GM23338 (cell line): ENCODE data around the gene PARD3. TPM values are rescaled to one million over a fixed set of nuclear protein-coding genes. Genes with fewer than 3 reads are reported as not detected.

Source experiments
- ATAC-seq: fragments of 200-7000 bp; cut with Tn5 transposase; 3 replicates; pipeline ENCODE4 v1.9.1; 2020
- DNase-seq: peaks from one replicate; pipeline ENCODE4 v3.0.0-alpha.2; 2015; ENCODE audit warnings: low spot score
- H2AFZ ChIP-seq: fragments of 200-600 bp; sonication (generic); 2 replicates; pipeline ENCODE4 v1.8.0; 2016; ENCODE audit warnings: antibody characterized with exemption, mild to moderate bottlenecking, moderate library complexity
- H3F3A ChIP-seq: fragments of 200-600 bp; sonication (generic); replicated peaks from 2 replicates; pipeline ENCODE4 v1.8.0; 2017; ENCODE audit warnings: antibody characterized with exemption, mixed run types, low read depth
- H3K27ac ChIP-seq: fragments of 200-600 bp; sonication (generic); 2 replicates; pipeline ENCODE4 v1.6.1; 2016; ENCODE audit warnings: low read depth
- H3K27me3 ChIP-seq: fragments of 200-600 bp; sonication (generic); 2 replicates; pipeline ENCODE4 v1.8.0; 2016; ENCODE audit warnings: mild to moderate bottlenecking, mixed run types, moderate library complexity; ENCODE audit not compliant: insufficient read depth
- H3K36me3 ChIP-seq: fragments of 200-600 bp; sonication (generic); 2 replicates; pipeline ENCODE4 v1.8.0; 2016; ENCODE audit warnings: mild to moderate bottlenecking; ENCODE audit not compliant: insufficient read depth
- H3K4me1 ChIP-seq: fragments of 200-600 bp; sonication (generic); 2 replicates; pipeline ENCODE4 v1.8.0; 2016; ENCODE audit warnings: mild to moderate bottlenecking, moderate library complexity; ENCODE audit not compliant: insufficient read depth
- H3K4me2 ChIP-seq: fragments of 200-600 bp; sonication (generic); 2 replicates; pipeline ENCODE4 v1.7.1; 2017; ENCODE audit warnings: mixed run types
- H3K4me3 ChIP-seq: fragments of 200-600 bp; sonication (generic); 2 replicates; pipeline ENCODE4 v1.6.1; 2016; ENCODE audit warnings: mixed run types
- H3K79me2 ChIP-seq: fragments of 200-600 bp; sonication (generic); replicated peaks from 2 replicates; pipeline ENCODE4 v1.8.0; 2017; ENCODE audit warnings: mild to moderate bottlenecking; ENCODE audit not compliant: insufficient read depth
- H3K9me2 ChIP-seq: fragments of 200-600 bp; sonication (generic); 2 replicates; pipeline ENCODE4 v1.8.0; 2017; ENCODE audit not compliant: insufficient read depth
- H4K20me1 ChIP-seq: fragments of 200-600 bp; sonication (generic); replicated peaks from 2 replicates; pipeline ENCODE4 v1.8.0; 2017; ENCODE audit warnings: mild to moderate bottlenecking; ENCODE audit not compliant: insufficient read depth
- H3K27ac Mint-ChIP-seq: 2 replicates; pipeline ENCODE4 v1.8.0; 2020; ENCODE audit warnings: inconsistent platforms, mild to moderate bottlenecking, moderate library complexity, mixed read lengths
- H3K27me3 Mint-ChIP-seq: 3 replicates; pipeline ENCODE4 v1.8.0; 2022; ENCODE audit warnings: low read depth, mild to moderate bottlenecking, moderate library complexity, mixed read lengths, inconsistent platforms; ENCODE audit not compliant: insufficient read depth, poor library complexity
- H3K36me3 Mint-ChIP-seq: 3 replicates; pipeline ENCODE4 v1.8.0; 2021; ENCODE audit warnings: low read depth, mild to moderate bottlenecking, inconsistent platforms, moderate library complexity, mixed read lengths
- H3K4me1 Mint-ChIP-seq: 3 replicates; pipeline ENCODE4 v1.8.0; 2020; ENCODE audit warnings: mild to moderate bottlenecking, inconsistent platforms, mixed read lengths
- H3K4me3 Mint-ChIP-seq: 3 replicates; pipeline ENCODE4 v1.8.0; 2021; ENCODE audit warnings: moderate library complexity, mild to moderate bottlenecking, inconsistent platforms, mixed read lengths
- H3K9me3 Mint-ChIP-seq: 3 replicates; pipeline ENCODE4 v1.8.0; 2020; ENCODE audit warnings: moderate library complexity, mild to moderate bottlenecking, inconsistent platforms, mixed read lengths
- CREB1 ChIP-seq: fragments of 250-450 bp; sonication (Bioruptor Pico); IDR thresholded peaks from 2 replicates; pipeline ENCODE4 v1.5.0; 2020; ENCODE audit warnings: low read depth, mild to moderate bottlenecking, moderate library complexity
- CTCF ChIP-seq, 2 experiments: fragments of 200-600 bp in 1 of 2; sonication (generic) in 1 of 2; conservative IDR thresholded peaks; 2 replicates each; pipeline versions ENCODE4 v1.5.1 to v1.6.1; 2016 to 2017; ENCODE audit warnings: antibody characterized with exemption in 2 of 2, low read depth in 2 of 2, mild to moderate bottlenecking in 2 of 2, moderate library complexity in 1 of 2
- ETS1 ChIP-seq: IDR thresholded peaks from 2 replicates; pipeline ENCODE4 v1.6.1; 2016; ENCODE audit warnings: antibody characterized with exemption
- EZH2 ChIP-seq: fragments of 200-600 bp; sonication (generic); IDR thresholded peaks from one replicate; pipeline ENCODE4 v1.8.0; 2017; ENCODE audit warnings: antibody characterized with exemption, mild to moderate bottlenecking, low read depth; ENCODE audit not compliant: unreplicated experiment
- JUNB ChIP-seq: IDR thresholded peaks from one replicate; pipeline ENCODE4 v1.6.1; 2016; ENCODE audit warnings: antibody characterized with exemption; ENCODE audit not compliant: unreplicated experiment
- NANOG ChIP-seq: IDR thresholded peaks from 2 replicates; pipeline ENCODE4 v1.6.1; 2016; ENCODE audit warnings: antibody characterized with exemption, borderline replicate concordance
- REST ChIP-seq: IDR thresholded peaks from one replicate; pipeline ENCODE4 v1.6.1; 2018; ENCODE audit warnings: antibody characterized with exemption; ENCODE audit not compliant: unreplicated experiment
- STAT1 ChIP-seq: IDR thresholded peaks from one replicate; pipeline ENCODE4 v1.6.1; 2016; ENCODE audit warnings: antibody characterized with exemption; ENCODE audit not compliant: unreplicated experiment
- ZNF114 ChIP-seq: fragments of 250-450 bp; sonication (Bioruptor Pico); IDR thresholded peaks from 2 replicates; pipeline ENCODE4 v1.5.0; 2020; ENCODE audit warnings: mild to moderate bottlenecking, moderate library complexity
- ZNF462 ChIP-seq: fragments of 250-450 bp; sonication (Bioruptor Pico); IDR thresholded peaks from 2 replicates; pipeline ENCODE4 v1.5.0; 2020; ENCODE audit warnings: mild to moderate bottlenecking, moderate library complexity
- polyA plus RNA-seq: library from polyadenylated mRNA; unstranded; fragments of >200 nt; fragmentation: Nextera tagmentation; extraction: Ambion mirVana; gene quantifications from 2 replicates; pipeline ENCODE4 v1.2.1, GENCODE V29; 2016
- total RNA-seq: library from RNA; depleted of rRNA; stranded (reverse); fragments of >200 nt; shearing (Covaris generic); gene quantifications from 2 replicates; pipeline ENCODE4 v1.2.3, GENCODE V29; 2014

Gene PARD3
- total and polyA plus RNA-seq, 2 experiments from 2014 or later = 30.2 to 51.4 TPM

- Histone ChIP-seq H3K79me2 (peaks cover 79% of the 10 kb centered on the region), H3F3A (no peaks in the 10 kb centered on the region), H3K9me2 (no peaks in the 10 kb centered on the region), H3K4me3 (no peak overlapping the region), H2AFZ (no peak overlapping the region), H3K27me3 (no peaks in the 10 kb centered on the region), H3K4me1 (peaks cover 41% of the 10 kb centered on the region), H3K27ac (peak overlapping the region; percentile 41; the same call in 1 of the 2 replicates), H3K36me3 (no peaks in the 10 kb centered on the region), H3K4me2 (peak overlapping the region; percentile 48), H4K20me1 (no peaks in the 10 kb centered on the region; the same call in 1 of the 2 replicates)
- DNase-seq = no peak
- Mint-ChIP-seq H3K36me3 (no peaks in the 10 kb centered on the region), H3K9me3 (no peaks in the 10 kb centered on the region), H3K27me3 (no peaks in the 10 kb centered on the region), H3K27ac (peak overlapping the region; percentile 86; the same call in 1 of the 2 replicates), H3K4me1 (peaks cover 48% of the 10 kb centered on the region), H3K4me3 (no peak overlapping the region)
- ATAC-seq = no peak
- TF ChIP-seq ZNF462 (CRISPR knock-in tag) = no peak
- TF ChIP-seq ETS1 = no peak
- TF ChIP-seq CTCF (conservative IDR thresholded peaks at IDR 0.05; ENCODE audit: low read depth in 2 of 2) = no peak
- TF ChIP-seq EZH2 = no peak
- no peak for TF ChIP-seq ZNF114
- no peak for TF ChIP-seq REST
- no peak for TF ChIP-seq JUNB
- no peak for TF ChIP-seq STAT1
- TF ChIP-seq NANOG = no peak
- no peak for TF ChIP-seq CREB1
These were observed 201.6 kb downstream of the PARD3 start for GRCh38 chr10:34613491-34613890.
